Small intestine (tissue), 7 donors: ENCODE measurements around the gene UGT1A10. TPM values are rescaled to one million over a fixed set of nuclear protein-coding genes. Genes with fewer than 3 reads are reported as not detected.

Source experiments
- DNase-seq, 2 donors: peaks; one replicate each; pipeline versions ENCODE4 v3.0.0 to v3.0.0-alpha.2; 2013
- FAIRE-seq: peaks from 2 replicates; lab custom pipeline; 2012; peaks lifted over from hg19 to GRCh38; lab: Jason Lieb, UNC
- H3K27ac ChIP-seq, 3 donors: one replicate each; pipeline ENCODE4 v1.5.1; 2013; ENCODE audit warnings: low read length in 2 of 3, mild to moderate bottlenecking in 2 of 3, control low read depth in 1 of 3, inconsistent platforms in 1 of 3, low read depth in 1 of 3, moderate library complexity in 1 of 3
- H3K27me3 ChIP-seq, 3 donors: one replicate each; pipeline ENCODE4 v1.6.1; 2013; ENCODE audit warnings: low read length in 3 of 3, inconsistent platforms in 1 of 3; ENCODE audit not compliant: control insufficient read depth in 3 of 3, insufficient read depth in 3 of 3
- H3K36me3 ChIP-seq, 3 donors: one replicate each; pipeline ENCODE4 v1.6.1; 2013; ENCODE audit warnings: low read length in 3 of 3, inconsistent platforms in 1 of 3, low read depth in 1 of 3, mild to moderate bottlenecking in 1 of 3, moderate library complexity in 1 of 3; ENCODE audit not compliant: control insufficient read depth in 3 of 3, insufficient read depth in 2 of 3
- H3K4me1 ChIP-seq, 3 donors: one replicate each; pipeline ENCODE4 v1.6.1; 2013; ENCODE audit warnings: low read length in 2 of 3, inconsistent platforms in 1 of 3, low read depth in 1 of 3, mild to moderate bottlenecking in 1 of 3, moderate library complexity in 1 of 3; ENCODE audit not compliant: control insufficient read depth in 3 of 3, insufficient read depth in 2 of 3
- H3K4me3 ChIP-seq, 3 donors: one replicate each; pipeline ENCODE4 v1.5.1; 2013; ENCODE audit warnings: low read length in 3 of 3, control low read depth in 1 of 3, inconsistent platforms in 1 of 3, low read depth in 1 of 3, mild to moderate bottlenecking in 1 of 3, moderate library complexity in 1 of 3
- H3K9me3 ChIP-seq, 2 donors: one replicate each; pipeline ENCODE4 v1.6.1; 2013; ENCODE audit warnings: low read depth in 1 of 2, low read length in 1 of 2; ENCODE audit not compliant: control insufficient read depth in 2 of 2, insufficient read depth in 1 of 2
- WGBS, 3 donors: extraction: QIAGEN DNeasy Blood & Tissue Kit; methylation state at CpG; one replicate each; pipeline ENCODE4 v1.1.7; 2013; 5-methylcytosine and 5-hydroxymethylcytosine counted together
- polyA plus RNA-seq, 4 donors: library from polyadenylated mRNA; stranded (reverse) in 3 of 4; unstranded in 1 of 4; fragments of 200-250 nt in 3 of 4; fragments of 120-200 nt in 1 of 4; gene quantifications; one replicate each; pipeline versions ENCODE4 v1.2.1 to v1.2.3, GENCODE V29; 2013
- donor health status: healthy with polysubstance abuse.
- donor health status: control.
- donor health status: control.
- donor health status: Bipolar disorder and iron deficiency.
- donor health status: healthy.

The UGT1A10 gene
- polyA plus RNA-seq, 4 donors = 0.27 to 30.0 (median 18.5) TPM

- Histone ChIP-seq H3K4me3 (no peak overlapping the region), H3K4me1 (no peaks in the 10 kb centered on the region), H3K27me3 (peaks cover 0 to 2% (median 0%) of the 10 kb centered on the region in 3 donors), H3K9me3 (no peaks in the 10 kb centered on the region), H3K36me3 (no peaks in the 10 kb centered on the region), H3K27ac (no peak overlapping the region)
- DNase-seq (no peak), FAIRE-seq (no peak)
- 77 to 82% (median 81%) methylated on average over 10 of the region's 10 CpGs for WGBS, 3 donors
Observed at GRCh38 chr2:233807966-233808935, 172.0 kb downstream of the UGT1A10 start.

GRCh38 chr2:233810385-233810784 lies 174.1 kb downstream of the UGT1A10 start:
- H3K4me3 ChIP-seq = no peak overlapping the region
- FAIRE-seq (no peak), DNase-seq (no peak)
- no peaks in the 10 kb centered on the region for H3K36me3 ChIP-seq
- WGBS, 3 donors = 88 to 97% (median 91%) methylated on average over 6 of the region's 6 CpGs
- no peaks in the 10 kb centered on the region for H3K4me1 ChIP-seq
- H3K27ac ChIP-seq = no peak overlapping the region
- no peaks in the 10 kb centered on the region for H3K9me3 ChIP-seq
- H3K27me3 ChIP-seq = peaks cover 0 to 2% (median 0%) of the 10 kb centered on the region in 3 donors

- H3K9me3 ChIP-seq = no peaks in the 10 kb centered on the region
- FAIRE-seq (no peak), DNase-seq (no peak)
- peaks cover 0 to 2% (median 0%) of the 10 kb centered on the region in 3 donors for H3K27me3 ChIP-seq
- 66 to 81% (median 71%) methylated on average over 4 of the region's 4 CpGs for WGBS, 3 donors
- H3K4me3 ChIP-seq = no peak overlapping the region
- H3K36me3 ChIP-seq = no peaks in the 10 kb centered on the region
- H3K4me1 ChIP-seq = no peaks in the 10 kb centered on the region
- no peak overlapping the region for H3K27ac ChIP-seq
Observed at GRCh38 chr2:233811087-233811486, 174.8 kb downstream of the UGT1A10 start.

- no peak overlapping the region for H3K27ac ChIP-seq
- DNase-seq = no peak
- H3K36me3 ChIP-seq = no peaks in the 10 kb centered on the region
- peaks cover 0 to 2% of the 10 kb centered on the region in 2 donors for H3K9me3 ChIP-seq
- peaks cover 0 to 2% (median 0%) of the 10 kb centered on the region in 3 donors for H3K27me3 ChIP-seq
- H3K4me1 ChIP-seq = peaks cover 0 to 5% (median 0%) of the 10 kb centered on the region in 3 donors
- FAIRE-seq = no peak
- WGBS, 3 donors = 89 to 98% (median 90%) methylated on average over 8 of the region's 8 CpGs
- no peak overlapping the region for H3K4me3 ChIP-seq
Observed at GRCh38 chr2:233811732-233812131, 175.5 kb downstream of the UGT1A10 start.

- DNase-seq (no peak), FAIRE-seq (no peak)
Observed at GRCh38 chr2:233813236-233814055, 177.2 kb downstream of the UGT1A10 start.

GRCh38 chr2:233814056-233814835 lies 178.0 kb downstream of the UGT1A10 start:
- Histone ChIP-seq H3K27me3 (no peaks in the 10 kb centered on the region), H3K4me3 (no peak overlapping the region), H3K36me3 (no peaks in the 10 kb centered on the region), H3K4me1 (peaks cover 0 to 23% (median 0%) of the 10 kb centered on the region in 3 donors), H3K27ac (no peak overlapping the region), H3K9me3 (peaks cover 0 to 2% of the 10 kb centered on the region in 2 donors)
- FAIRE-seq (no peak), DNase-seq (no peak)
- 83 to 100% (median 91%) methylated on average over 2 of the region's 2 CpGs for WGBS, 3 donors

More at GRCh38 chr2:233813236-233814055, 177.2 kb downstream of the UGT1A10 start:
- Histone ChIP-seq H3K27me3 (no peaks in the 10 kb centered on the region), H3K9me3 (peaks cover 0 to 2% of the 10 kb centered on the region in 2 donors), H3K36me3 (no peaks in the 10 kb centered on the region), H3K4me3 (no peak overlapping the region), H3K4me1 (peaks cover 0 to 20% (median 0%) of the 10 kb centered on the region in 3 donors), H3K27ac (no peak overlapping the region)
- WGBS, 3 donors = 89 to 92% (median 92%) methylated on average over 3 of the region's 3 CpGs

- Histone ChIP-seq H3K36me3 (no peaks in the 10 kb centered on the region), H3K4me3 (no peak overlapping the region), H3K4me1 (peaks cover 0 to 23% (median 0%) of the 10 kb centered on the region in 3 donors), H3K27ac (no peak overlapping the region), H3K9me3 (peaks cover 0 to 2% of the 10 kb centered on the region in 2 donors), H3K27me3 (no peaks in the 10 kb centered on the region)
- DNase-seq (no peak), FAIRE-seq (no peak)
- 80 to 96% (median 90%) methylated on average over 6 of the region's 6 CpGs for WGBS, 3 donors
Observed at GRCh38 chr2:233815861-233816260, 179.6 kb downstream of the UGT1A10 start.
